Muscle of arm (tissue), 14 donors: ENCODE measurements around the gene TMEM218. TPM values are rescaled to one million over a fixed set of nuclear protein-coding genes. Genes with fewer than 3 reads are reported as not detected.

Experiments
- DNase-seq: peaks from one replicate; pipeline ENCODE4 v3.0.0-alpha.2; 2013
- long read RNA-seq, 11 donors: transcript quantifications; one replicate each; lab custom pipeline, GENCODE V29; 2026
- polyA plus RNA-seq, 12 donors: library from polyadenylated mRNA; unstranded; fragments of 120-200 nt; gene quantifications; one replicate each; pipeline ENCODE4 v1.2.1, GENCODE V29; 2013; ENCODE audit not compliant: insufficient read length in 12 of 12

TMEM218 gene
- 10 to 100 TPM in 11 of 12 donors, not detected in 1; 14.4 to 29.8 (median 24.5) TPM for polyA plus RNA-seq
- long read RNA-seq, donor 1, full-length matches to known transcripts = 4 of 4 reads
- long read RNA-seq, donor 1, partial matches to known transcripts = 0 of 4 reads
- long read RNA-seq, donor 1, other reads (novel, unspliced or antisense) = 0 of 4 reads
- long read RNA-seq, donor 2, partial matches to known transcripts = 0 of 3 reads
- long read RNA-seq, donor 2, other reads (novel, unspliced or antisense) = 0 of 3 reads
- long read RNA-seq, donor 3 = 0 reads
- long read RNA-seq, donor 4 = 0 reads
- long read RNA-seq, donor 5 = 0 reads
- long read RNA-seq, donor 6 = 0 reads
- long read RNA-seq, donor 7, full-length matches to known transcripts = 1 of 1 reads
- long read RNA-seq, donor 7, partial matches to known transcripts = 0 of 1 reads
- long read RNA-seq, donor 7, other reads (novel, unspliced or antisense) = 0 of 1 reads
- long read RNA-seq, donor 8, full-length matches to known transcripts = 3 of 3 reads
- long read RNA-seq, donor 8, partial matches to known transcripts = 0 of 3 reads
- long read RNA-seq, donor 8, other reads (novel, unspliced or antisense) = 0 of 3 reads
- long read RNA-seq, donor 9, full-length matches to known transcripts = 2 of 2 reads
- long read RNA-seq, donor 9, partial matches to known transcripts = 0 of 2 reads
- long read RNA-seq, donor 9, other reads (novel, unspliced or antisense) = 0 of 2 reads
- long read RNA-seq, donor 10, full-length matches to known transcripts = 1 of 1 reads
- long read RNA-seq, donor 10, partial matches to known transcripts = 0 of 1 reads
- long read RNA-seq, donor 10, other reads (novel, unspliced or antisense) = 0 of 1 reads
- long read RNA-seq, donor 11, partial matches to known transcripts = 0 of 1 reads
- long read RNA-seq, donor 11, other reads (novel, unspliced or antisense) = 0 of 1 reads

DNA sequence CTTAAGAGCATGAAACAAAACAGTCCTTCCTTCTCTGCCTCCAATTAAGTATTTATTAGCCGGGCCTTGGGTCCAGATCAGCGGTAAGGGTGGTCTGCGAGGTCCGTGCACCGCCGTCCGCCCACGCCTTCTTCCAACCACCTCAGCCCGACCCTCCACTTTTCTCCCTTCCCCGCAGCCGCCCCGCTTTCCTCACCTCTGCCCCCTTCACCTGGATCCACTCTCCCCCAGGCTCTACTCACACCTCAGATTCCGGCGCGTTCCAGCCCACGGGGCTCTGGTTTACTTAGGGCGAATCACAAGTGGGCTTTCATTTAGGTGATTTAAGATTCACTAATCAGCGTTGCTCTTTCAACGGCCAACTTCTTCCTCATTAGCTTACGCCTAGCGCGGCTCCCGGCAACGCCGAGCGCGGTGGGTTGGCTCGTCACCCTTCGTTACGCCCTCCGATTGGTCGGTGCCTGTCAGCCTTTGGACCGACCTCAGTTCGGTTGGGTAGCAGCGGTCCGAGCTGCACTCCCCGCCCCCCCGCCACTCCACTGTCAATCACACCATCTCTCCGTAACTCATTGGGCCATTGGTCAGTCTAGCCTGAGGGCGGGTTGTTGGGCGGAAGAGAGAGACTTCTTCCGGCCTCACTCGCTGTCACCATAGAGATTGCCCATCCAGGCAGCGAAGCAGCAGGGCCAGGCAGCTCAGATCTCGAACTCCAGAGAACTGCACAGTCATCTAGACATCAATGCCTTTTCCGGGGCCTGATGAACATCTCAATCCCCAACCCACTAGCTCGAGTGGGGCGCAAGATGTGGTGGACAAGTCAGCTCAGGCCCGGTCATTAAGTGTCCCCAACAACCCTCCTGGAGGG lies at the start of gene TMEM218:
Gene TMEM218 (minus strand): TSS at position 284 of the 865 bp plus-strand sequence. CDS start 9,385 bp downstream, outside the sequence.
- DNase-seq = peak; percentile 99

DNA sequence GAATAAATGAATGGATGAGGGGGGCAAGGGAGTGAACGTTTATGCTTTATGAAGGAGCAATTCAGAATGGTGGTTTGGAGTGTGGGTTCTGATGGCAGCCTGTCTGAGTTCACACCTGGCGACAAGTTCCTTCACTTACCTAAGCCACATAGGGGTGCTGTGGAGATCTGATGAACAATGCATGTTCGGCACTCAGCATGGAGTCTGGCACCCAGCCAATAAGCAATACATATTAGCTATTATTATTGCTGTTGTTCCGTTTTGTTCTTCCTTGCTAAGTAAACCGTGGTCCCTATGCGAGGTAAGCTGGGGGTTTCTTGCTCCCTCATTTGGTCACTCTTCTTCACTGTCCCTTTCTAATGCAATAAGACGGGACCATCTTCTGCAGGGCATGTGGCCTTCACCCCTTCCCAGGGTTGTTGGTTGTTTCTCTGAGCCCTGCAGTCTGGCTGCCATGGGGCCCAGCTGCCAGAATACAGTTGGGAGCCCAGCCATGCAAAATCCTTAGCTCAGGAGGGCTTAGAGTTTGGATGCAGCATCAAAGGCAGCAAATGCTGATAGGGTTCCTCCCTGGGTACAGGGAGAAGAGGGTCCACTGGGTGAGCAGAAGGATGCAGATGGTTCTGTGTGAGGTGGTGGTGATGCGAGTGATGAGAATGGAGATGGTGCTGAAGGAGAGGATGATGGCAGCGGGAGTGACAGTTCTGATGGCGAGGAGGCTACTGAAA lies 46.7 kb upstream of the TMEM218 start:
- no peak for DNase-seq

DNA sequence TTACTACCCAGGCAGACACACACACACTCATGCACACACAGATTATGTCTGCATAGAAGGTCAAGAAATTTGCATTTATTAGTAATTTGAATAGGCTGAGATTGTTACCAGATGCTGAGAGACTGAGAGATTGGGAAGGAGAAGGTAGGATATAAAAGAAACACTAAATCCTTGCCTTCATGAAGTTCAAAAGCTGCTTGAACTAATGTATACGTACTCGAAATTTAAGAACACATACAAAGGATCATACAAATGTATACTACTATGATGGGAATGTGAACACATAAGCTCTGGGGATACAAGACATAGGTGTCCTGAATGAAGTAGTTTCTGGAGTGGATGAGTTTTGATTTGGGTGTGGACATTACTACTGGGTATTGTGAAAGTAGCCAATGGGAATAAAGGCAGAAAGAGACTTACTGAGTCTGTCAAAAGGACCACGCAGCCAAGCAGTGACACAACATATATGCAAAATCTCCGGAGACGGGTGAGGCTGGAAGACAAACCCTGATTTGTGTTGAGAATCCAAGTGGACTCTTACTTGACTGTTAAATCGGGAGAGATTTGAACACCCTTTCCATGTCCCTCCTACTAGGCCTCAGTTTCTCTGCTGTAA lies 45.8 kb upstream of the TMEM218 start:
- DNase-seq = no peak

GRCh38 chr11:125156346-125157117 lies 45.1 kb upstream of the TMEM218 start:
- DNase-seq = no peak

GRCh38 chr11:125155767-125156166 lies 44.3 kb upstream of the TMEM218 start:
- DNase-seq = no peak

DNA sequence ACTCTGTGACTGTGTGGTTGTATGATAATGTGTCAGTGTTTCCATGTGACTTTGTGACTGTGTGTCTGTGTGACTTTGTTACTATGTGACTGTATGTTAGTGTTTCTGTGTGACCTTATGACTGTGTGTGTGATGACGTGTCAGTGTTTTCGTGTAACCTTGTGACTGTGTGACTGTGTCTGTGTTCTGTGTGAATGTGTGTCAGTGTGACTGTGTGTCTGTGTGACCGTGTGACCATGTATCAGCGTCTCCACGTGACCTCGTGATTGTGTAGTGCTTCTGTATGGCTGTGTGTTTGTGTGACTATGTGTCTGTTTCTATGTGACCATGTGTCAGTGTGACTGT lies 43.6 kb upstream of the TMEM218 start:
- no peak for DNase-seq

DNA sequence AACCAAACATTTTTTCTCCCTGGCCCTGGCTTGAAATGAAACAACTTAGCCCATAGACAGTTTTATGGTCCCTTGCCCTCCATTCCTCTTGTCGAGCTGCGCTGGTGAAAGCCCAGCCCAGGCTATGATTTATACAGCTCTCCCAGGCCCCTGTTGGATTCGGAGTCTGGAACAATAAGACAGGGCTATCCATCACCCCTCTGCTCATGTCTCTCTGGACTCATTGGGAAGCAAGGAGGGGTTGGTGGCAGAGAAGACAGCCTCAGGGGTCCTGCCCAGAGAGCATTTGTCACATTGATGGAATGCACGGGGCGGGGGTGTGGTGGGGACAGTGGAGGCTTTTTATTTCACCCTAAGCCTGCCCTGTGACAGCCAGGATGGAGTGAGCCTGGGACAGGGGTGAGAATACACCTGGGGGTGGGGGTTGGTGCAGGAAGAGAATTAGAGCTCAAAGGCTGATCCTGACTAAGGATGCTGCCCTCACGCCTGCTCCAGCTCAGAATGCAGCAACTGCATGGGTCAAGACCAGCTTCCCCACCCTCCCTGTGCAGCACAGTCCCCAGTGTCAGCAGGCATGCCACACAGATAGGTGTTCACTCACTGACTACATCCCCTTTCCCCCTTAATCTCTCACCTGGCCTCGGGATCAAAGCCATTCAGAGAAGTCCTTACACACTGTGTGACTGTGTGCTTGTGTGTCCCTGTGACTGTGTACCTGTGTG lies 43.1 kb upstream of the TMEM218 start:
- DNase-seq = no peak

DNA sequence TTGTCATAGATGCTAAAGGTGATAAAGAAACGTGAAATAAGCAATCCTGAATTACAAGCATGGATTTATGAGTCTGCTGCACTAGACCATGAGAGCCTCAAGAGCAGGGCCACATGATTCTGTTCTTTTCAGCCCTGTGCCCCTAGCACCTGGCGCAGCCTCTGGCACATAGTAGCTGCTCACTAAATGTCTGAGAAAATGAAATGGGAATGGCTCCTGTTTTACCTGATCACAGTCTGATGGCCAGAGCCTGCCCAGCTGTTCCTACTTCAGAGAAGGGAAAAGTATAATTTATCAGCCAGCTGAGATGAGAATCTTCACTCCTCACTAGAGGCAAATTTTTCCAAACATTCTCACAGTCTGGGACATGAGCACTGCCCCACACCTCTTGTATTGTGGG lies 42.4 kb upstream of the TMEM218 start:
- no peak for DNase-seq

DNA sequence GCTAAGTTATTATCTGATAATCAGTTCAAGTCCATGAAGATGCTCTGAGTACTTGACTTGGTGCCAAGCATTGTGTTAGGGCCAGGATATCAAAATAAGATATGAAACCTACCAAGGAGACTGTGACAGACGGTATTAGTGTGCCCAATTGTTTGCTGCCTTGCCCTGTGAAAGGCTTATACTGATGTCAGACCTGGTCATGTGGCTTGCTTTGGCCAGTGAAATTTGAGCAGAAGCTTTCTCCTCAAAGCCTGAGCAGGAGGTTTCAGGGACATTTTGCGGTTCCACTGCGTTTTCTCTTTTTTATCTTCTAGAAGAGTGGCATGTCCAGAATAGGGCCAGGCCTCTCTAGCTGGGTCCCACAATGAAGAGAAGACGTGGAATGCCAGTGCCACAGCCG lies 37.3 kb upstream of the TMEM218 start:
- no peak for DNase-seq

DNA sequence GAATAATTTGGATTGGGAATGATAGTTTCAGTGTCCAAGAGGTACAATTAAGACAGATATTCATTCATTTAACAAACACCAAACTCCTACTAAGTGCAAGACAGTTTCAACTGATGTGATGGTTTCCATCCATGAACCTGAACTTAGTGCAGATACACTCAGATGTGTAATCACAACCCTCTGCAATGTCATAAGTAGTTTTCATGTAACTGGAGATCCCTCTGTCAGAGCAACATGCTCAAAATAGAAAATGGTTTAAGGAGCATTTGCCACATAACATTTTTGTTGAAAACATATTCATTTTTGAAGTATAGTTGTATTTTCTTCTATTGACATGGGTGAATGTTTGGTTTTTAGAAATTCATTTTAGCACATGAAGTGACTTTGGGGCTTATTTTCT lies 36.6 kb upstream of the TMEM218 start:
- DNase-seq = no peak

- DNase-seq = no peak
These were observed 35.9 kb upstream of the TMEM218 start for GRCh38 chr11:125147280-125147679.

DNA sequence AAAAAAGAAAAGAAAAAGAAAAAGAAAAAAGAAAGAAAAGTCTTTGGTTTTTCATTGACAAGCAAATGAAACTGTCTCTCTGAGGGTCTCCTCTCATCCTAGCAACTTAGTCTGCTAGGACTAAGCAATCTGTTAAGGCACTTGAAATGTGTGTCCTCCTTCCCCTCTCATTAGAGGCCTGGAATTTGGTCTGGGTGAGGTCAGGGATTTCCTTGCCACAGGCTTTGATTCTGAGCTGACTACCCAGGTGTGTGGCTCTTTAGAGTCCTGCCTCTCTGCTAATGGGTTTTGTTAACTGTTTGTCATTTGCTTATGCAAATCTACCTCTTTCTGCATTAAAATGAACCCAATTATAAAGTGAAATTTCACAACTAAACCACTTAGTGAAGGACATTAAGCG lies 34.8 kb upstream of the TMEM218 start:
- no peak for DNase-seq

DNA sequence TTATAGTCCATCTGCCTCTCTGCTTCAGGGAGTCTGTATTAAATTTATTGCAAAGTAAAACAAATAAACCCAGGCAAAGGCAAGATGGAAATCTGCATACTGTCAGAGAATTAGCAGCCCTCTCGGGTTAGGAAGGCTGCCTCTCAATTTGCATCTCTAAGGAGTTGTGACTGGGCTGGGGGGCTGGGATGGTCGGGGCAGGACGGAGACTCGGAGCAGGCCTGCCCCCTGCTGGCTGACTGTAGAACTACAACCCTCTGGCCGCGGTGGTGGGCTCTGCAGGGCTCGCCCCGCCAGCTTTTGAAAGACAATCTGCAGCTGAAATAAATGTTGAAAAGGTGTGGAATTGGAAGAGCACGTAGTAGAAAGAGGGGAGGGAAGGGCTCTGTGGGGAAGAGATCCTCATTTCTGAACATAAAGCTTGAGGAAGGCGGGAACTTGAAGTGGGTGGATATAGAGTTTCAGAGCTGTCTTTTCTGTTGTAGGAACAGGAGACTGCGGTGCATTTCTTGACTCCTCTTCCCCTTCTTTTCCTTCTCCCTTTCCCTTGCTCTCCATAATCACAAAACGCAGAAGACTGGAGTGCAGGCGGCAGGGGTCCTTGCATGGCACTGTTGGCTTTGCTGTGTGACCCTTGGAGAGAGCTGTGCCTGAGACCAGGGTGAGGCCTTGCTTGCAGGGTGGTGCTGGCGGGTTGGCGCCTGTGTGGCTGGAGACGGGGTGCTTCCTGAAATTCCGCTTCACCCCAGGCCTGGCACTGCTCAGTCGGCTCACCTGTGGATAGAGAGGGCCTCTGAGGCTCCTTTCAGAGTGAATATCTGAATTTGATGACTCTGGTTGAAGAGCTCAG lies 30.5 kb upstream of the TMEM218 start:
- DNase-seq = peak; percentile 38

DNA sequence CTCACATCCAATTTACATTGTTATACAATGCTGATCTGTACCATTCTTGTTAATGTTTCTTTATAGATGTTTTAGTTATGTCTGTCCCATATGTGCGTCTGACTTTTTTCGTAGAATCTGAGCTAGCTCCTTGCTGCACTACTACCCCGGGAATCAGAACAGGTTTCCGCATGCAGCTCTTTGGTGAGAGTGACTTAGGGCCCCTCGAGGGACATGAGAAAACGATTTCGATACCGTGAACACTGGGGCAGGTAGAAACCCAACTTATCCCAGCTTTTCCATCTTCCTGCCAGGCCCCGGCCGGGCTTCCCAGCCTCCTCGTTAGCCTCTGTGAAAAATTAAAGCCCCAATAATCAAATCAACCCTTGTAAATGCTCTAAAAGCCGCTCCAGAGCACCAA lies 29.8 kb upstream of the TMEM218 start:
- DNase-seq = no peak

GRCh38 chr11:125140233-125140632 lies 28.8 kb upstream of the TMEM218 start:
- DNase-seq = no peak

GRCh38 chr11:125139778-125140177 lies 28.4 kb upstream of the TMEM218 start:
- no peak for DNase-seq

- DNase-seq = no peak
These were observed 27.5 kb upstream of the TMEM218 start for GRCh38 chr11:125138966-125139365.

DNA sequence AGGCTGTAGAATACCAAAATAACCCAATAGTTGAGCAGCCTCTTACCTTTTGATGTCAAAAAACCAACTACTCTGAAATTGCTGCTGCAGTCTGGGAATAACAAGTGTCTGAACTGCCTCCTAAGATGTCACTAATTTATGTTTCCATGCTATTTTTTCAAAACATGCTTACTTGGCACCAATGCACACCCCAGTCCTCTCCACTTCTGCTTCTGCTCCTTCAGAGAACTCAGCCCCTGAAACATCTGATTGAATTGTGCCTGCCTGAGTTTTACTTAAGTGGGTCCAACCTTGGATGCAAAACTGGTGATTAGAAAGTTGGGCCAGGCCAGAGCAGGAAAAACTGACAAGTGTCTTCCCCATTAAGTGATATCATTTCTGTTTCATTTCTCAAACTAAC lies 24.6 kb upstream of the TMEM218 start:
- no peak for DNase-seq
